ENCODE data around the gene PREX1. TPM values are rescaled to one million over a fixed set of nuclear protein-coding genes. Genes with fewer than 3 reads are reported as not detected.
"Not testable (repeated sequence)": the region's sequence is repeated elsewhere in the genome, so short reads cannot be mapped to it uniquely, and the experiment has no call there.

PREX1 gene
- total and polyA plus RNA-seq, 2 experiments from 2014 or later, result 2.4 to 10.3 TPM

DNA sequence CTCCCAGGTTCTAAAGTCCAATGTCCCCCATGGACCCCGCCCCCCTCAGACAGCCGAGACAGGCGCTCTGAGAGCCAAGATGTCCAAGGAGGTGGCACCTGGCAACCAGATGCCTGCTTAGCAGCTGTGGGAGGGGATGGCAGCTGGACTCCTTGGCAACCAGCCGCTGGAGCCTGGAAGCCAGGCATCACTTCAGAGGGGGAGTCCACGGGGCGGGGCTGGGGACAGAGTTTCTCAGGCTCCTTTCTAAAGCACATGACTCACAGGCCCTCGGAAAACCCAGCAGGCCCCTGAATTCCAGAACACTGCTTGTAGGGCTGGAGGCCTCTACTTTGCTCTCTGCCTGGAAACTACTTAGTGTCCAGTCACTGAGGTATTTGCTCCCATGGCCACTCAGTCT lies 51.5 kb downstream of the PREX1 start:
- Histone ChIP-seq H4K20me1 (replicated peaks; ENCODE audit: insufficient read depth) (no peaks in the 10 kb centered on the region), H3F3A (replicated peaks; ENCODE audit: low read depth) (no peaks in the 10 kb centered on the region), H3K9me2 (ENCODE audit: insufficient read depth) (no peaks in the 10 kb centered on the region), H2AFZ (no peak overlapping the region), H3K4me2 (no peak overlapping the region), H3K27me3 (ENCODE audit: insufficient read depth) (no peaks in the 10 kb centered on the region), H3K36me3 (ENCODE audit: insufficient read depth) (no peaks in the 10 kb centered on the region), H3K79me2 (replicated peaks; ENCODE audit: insufficient read depth) (no peaks in the 10 kb centered on the region), H3K4me3 (no peak overlapping the region), H3K27ac (ENCODE audit: low read depth) (no peak overlapping the region), H3K4me1 (ENCODE audit: insufficient read depth) (no peaks in the 10 kb centered on the region)
- Mint-ChIP-seq H3K4me1 (peaks cover 1% of the 10 kb centered on the region; the same call in 1 of the 3 replicates), H3K9me3 (peaks cover 32% of the 10 kb centered on the region), H3K27ac (no peak overlapping the region), H3K36me3 (ENCODE audit: low read depth) (peaks cover 19% of the 10 kb centered on the region), H3K27me3 (ENCODE audit: insufficient read depth, low read depth, poor library complexity) (no peaks in the 10 kb centered on the region), H3K4me3 (no peak overlapping the region)
- no peak for ATAC-seq
- DNase-seq (ENCODE audit: low spot score), result no peak
- TF ChIP-seq ZNF114 (CRISPR knock-in tag; IDR thresholded peaks at IDR 0.05) (no peak), EZH2phosphoT487 (IDR thresholded peaks at IDR 0.05; ENCODE audit: unreplicated experiment) (no peak), STAT1 (IDR thresholded peaks at IDR 0.05; ENCODE audit: unreplicated experiment) (no peak), NANOG (IDR thresholded peaks at IDR 0.05; ENCODE audit: borderline replicate concordance) (no peak)
- TF ChIP-seq, protein P1, sequence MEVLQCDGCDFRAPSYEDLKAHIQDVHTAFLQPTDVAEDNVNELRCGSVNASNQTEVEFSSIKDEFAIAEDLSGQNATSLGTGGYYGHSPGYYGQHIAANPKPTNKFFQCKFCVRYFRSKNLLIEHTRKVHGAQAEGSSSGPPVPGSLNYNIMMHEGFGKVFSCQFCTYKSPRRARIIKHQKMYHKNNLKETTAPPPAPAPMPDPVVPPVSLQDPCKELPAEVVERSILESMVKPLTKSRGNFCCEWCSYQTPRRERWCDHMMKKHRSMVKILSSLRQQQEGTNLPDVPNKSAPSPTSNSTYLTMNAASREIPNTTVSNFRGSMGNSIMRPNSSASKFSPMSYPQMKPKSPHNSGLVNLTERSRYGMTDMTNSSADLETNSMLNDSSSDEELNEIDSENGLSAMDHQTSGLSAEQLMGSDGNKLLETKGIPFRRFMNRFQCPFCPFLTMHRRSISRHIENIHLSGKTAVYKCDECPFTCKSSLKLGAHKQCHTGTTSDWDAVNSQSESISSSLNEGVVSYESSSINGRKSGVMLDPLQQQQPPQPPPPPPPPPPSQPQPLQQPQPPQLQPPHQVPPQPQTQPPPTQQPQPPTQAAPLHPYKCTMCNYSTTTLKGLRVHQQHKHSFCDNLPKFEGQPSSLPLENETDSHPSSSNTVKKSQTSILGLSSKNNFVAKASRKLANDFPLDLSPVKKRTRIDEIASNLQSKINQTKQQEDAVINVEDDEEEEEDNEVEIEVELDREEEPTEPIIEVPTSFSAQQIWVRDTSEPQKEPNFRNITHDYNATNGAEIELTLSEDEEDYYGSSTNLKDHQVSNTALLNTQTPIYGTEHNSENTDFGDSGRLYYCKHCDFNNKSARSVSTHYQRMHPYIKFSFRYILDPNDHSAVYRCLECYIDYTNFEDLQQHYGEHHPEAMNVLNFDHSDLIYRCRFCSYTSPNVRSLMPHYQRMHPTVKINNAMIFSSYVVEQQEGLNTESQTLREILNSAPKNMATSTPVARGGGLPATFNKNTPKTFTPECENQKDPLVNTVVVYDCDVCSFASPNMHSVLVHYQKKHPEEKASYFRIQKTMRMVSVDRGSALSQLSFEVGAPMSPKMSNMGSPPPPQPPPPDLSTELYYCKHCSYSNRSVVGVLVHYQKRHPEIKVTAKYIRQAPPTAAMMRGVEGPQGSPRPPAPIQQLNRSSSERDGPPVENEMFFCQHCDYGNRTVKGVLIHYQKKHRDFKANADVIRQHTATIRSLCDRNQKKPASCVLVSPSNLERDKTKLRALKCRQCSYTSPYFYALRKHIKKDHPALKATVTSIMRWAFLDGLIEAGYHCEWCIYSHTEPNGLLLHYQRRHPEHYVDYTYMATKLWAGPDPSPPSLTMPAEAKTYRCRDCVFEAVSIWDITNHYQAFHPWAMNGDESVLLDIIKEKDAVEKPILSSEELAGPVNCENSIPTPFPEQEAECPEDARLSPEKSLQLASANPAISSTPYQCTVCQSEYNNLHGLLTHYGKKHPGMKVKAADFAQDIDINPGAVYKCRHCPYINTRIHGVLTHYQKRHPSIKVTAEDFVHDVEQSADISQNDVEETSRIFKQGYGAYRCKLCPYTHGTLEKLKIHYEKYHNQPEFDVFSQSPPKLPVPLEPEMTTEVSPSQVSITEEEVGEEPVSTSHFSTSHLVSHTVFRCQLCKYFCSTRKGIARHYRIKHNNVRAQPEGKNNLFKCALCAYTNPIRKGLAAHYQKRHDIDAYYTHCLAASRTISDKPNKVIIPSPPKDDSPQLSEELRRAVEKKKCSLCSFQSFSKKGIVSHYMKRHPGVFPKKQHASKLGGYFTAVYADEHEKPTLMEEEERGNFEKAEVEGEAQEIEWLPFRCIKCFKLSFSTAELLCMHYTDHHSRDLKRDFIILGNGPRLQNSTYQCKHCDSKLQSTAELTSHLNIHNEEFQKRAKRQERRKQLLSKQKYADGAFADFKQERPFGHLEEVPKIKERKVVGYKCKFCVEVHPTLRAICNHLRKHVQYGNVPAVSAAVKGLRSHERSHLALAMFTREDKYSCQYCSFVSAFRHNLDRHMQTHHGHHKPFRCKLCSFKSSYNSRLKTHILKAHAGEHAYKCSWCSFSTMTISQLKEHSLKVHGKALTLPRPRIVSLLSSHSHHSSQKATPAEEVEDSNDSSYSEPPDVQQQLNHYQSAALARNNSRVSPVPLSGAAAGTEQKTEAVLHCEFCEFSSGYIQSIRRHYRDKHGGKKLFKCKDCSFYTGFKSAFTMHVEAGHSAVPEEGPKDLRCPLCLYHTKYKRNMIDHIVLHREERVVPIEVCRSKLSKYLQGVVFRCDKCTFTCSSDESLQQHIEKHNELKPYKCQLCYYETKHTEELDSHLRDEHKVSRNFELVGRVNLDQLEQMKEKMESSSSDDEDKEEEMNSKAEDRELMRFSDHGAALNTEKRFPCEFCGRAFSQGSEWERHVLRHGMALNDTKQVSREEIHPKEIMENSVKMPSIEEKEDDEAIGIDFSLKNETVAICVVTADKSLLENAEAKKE (CRISPR knock-in tag; IDR thresholded peaks at IDR 0.05), result no peak
- TF ChIP-seq, protein P2, sequence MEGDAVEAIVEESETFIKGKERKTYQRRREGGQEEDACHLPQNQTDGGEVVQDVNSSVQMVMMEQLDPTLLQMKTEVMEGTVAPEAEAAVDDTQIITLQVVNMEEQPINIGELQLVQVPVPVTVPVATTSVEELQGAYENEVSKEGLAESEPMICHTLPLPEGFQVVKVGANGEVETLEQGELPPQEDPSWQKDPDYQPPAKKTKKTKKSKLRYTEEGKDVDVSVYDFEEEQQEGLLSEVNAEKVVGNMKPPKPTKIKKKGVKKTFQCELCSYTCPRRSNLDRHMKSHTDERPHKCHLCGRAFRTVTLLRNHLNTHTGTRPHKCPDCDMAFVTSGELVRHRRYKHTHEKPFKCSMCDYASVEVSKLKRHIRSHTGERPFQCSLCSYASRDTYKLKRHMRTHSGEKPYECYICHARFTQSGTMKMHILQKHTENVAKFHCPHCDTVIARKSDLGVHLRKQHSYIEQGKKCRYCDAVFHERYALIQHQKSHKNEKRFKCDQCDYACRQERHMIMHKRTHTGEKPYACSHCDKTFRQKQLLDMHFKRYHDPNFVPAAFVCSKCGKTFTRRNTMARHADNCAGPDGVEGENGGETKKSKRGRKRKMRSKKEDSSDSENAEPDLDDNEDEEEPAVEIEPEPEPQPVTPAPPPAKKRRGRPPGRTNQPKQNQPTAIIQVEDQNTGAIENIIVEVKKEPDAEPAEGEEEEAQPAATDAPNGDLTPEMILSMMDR (conservative IDR thresholded peaks at IDR 0.05; ENCODE audit: low read depth in 2 of 2), result no peak

DNA sequence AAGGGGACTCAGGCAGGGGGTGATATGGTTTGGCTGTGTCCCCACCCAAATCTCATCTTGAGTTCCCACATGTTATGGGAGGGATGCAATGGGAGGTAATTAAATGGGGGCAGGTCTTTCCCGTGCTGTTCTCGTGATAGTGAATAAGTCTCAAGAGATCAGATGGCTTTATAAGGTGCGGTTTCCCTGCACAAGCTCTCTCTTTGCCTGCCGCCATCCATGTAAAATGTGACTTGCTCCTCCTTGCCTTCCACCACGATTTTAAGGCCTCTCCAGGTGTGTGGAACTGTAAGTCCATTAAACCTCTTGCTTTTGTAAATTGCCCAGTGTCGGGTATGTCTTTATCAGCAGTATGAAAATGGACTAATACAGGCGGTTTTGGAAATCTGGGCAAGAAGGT lies 52.3 kb downstream of the PREX1 start:
- not testable (repeated sequence) for H3F3A ChIP-seq (replicated peaks; ENCODE audit: low read depth); H3K79me2 ChIP-seq (replicated peaks; ENCODE audit: insufficient read depth); H3K27me3 Mint-ChIP-seq (ENCODE audit: insufficient read depth, low read depth, poor library complexity)

More for the DNA sequence above, 52.3 kb downstream of the PREX1 start:
- not testable (repeated sequence) for DNase-seq (ENCODE audit: low spot score); H3K27ac Mint-ChIP-seq; H2AFZ ChIP-seq; H3K27me3 ChIP-seq (ENCODE audit: insufficient read depth); ATAC-seq; H3K4me1 Mint-ChIP-seq; H3K4me2 ChIP-seq; H3K9me2 ChIP-seq (ENCODE audit: insufficient read depth); H4K20me1 ChIP-seq (replicated peaks; ENCODE audit: insufficient read depth); H3K36me3 ChIP-seq (ENCODE audit: insufficient read depth); H3K4me3 ChIP-seq; H3K4me3 Mint-ChIP-seq; H3K27ac ChIP-seq (ENCODE audit: low read depth); H3K4me1 ChIP-seq (ENCODE audit: insufficient read depth)
- Mint-ChIP-seq H3K36me3 (ENCODE audit: low read depth) (peaks cover 19% of the 10 kb centered on the region), H3K9me3 (peaks cover 32% of the 10 kb centered on the region)
